Stimulated activated CD4-positive, alpha-beta T cell treated with anti-CD3 and anti-CD28 coated beads, Interleukin-15, amount 100 ng/mL, for 1 hour (primary cell): ENCODE data around the gene RASGRP3.

Experiments
- DNase-seq, 2 donors: peaks; one replicate each; pipeline ENCODE4 v3.0.0-alpha.2; 2020; ENCODE audit warnings: low read depth in 1 of 2, low spot score in 1 of 2

RASGRP3 gene

GRCh38 chr2:33577084-33577483 is 100.6 kb downstream of the RASGRP3 start:
- no peak for DNase-seq

- no peak for DNase-seq
Observed at GRCh38 chr2:33577668-33578067, 101.2 kb downstream of the RASGRP3 start.

GRCh38 chr2:33579227-33579626 is 102.8 kb downstream of the RASGRP3 start:
- DNase-seq, result no peak

GRCh38 chr2:33581872-33582271 is 105.4 kb downstream of the RASGRP3 start:
- no peak for DNase-seq

- DNase-seq, result no peak
Observed at GRCh38 chr2:33583194-33583938, 106.9 kb downstream of the RASGRP3 start.

GRCh38 chr2:33586766-33587165 is 110.3 kb downstream of the RASGRP3 start:
- no peak for DNase-seq

GRCh38 chr2:33588232-33588631 is 111.8 kb downstream of the RASGRP3 start:
- no peak for DNase-seq

- no peak for DNase-seq
Observed at GRCh38 chr2:33589444-33589843, 113.0 kb downstream of the RASGRP3 start.

- no peak for DNase-seq
Observed at GRCh38 chr2:33595385-33595784, 118.9 kb downstream of the RASGRP3 start.

- DNase-seq, result no peak
Observed at GRCh38 chr2:33597026-33597425, 120.6 kb downstream of the RASGRP3 start.

GRCh38 chr2:33598561-33599174 is 122.2 kb downstream of the RASGRP3 start:
- DNase-seq, result peak in 1 of 2 donors; percentile 9

- peak; percentile 97 to 98 for DNase-seq
Observed at GRCh38 chr2:33599175-33599942, 122.9 kb downstream of the RASGRP3 start, which contains the start of gene FAM98A. Gene FAM98A (minus strand): TSS chr2:33599299. CDS start chr2:33599221, 78 bp downstream.

GRCh38 chr2:33599943-33600192 is 123.4 kb downstream of the RASGRP3 start:
- DNase-seq, result no peak

GRCh38 chr2:33602201-33602830 is 125.9 kb downstream of the RASGRP3 start:
- no peak for DNase-seq

- DNase-seq, result no peak
Observed at GRCh38 chr2:33603416-33603815, 127.0 kb downstream of the RASGRP3 start.

GRCh38 chr2:33605056-33605455 is 128.6 kb downstream of the RASGRP3 start:
- no peak for DNase-seq

GRCh38 chr2:33606100-33606499 is 129.7 kb downstream of the RASGRP3 start:
- DNase-seq, result no peak

GRCh38 chr2:33606622-33607021 is 130.2 kb downstream of the RASGRP3 start:
- DNase-seq, result no peak

GRCh38 chr2:33607251-33607721 is 130.8 kb downstream of the RASGRP3 start:
- DNase-seq, result no peak

GRCh38 chr2:33607905-33608304 is 131.5 kb downstream of the RASGRP3 start:
- DNase-seq, result no peak

GRCh38 chr2:33614190-33614589 is 137.7 kb downstream of the RASGRP3 start:
- no peak for DNase-seq
